Trophoblast cell (in vitro differentiated cells and primary cell): ENCODE data around the gene NKX2-8.

Experiments used
- DNase-seq, 2 donors: peaks; one replicate each; pipeline ENCODE4 v3.0.0-alpha.2; 2016
- H2AFZ ChIP-seq: 2 replicates; pipeline ENCODE4 v1.6.1; 2013; ENCODE audit warnings: low read length, moderate library complexity, mild to moderate bottlenecking; ENCODE audit not compliant: insufficient read depth, poor library complexity
- H2AK5ac ChIP-seq: 2 replicates; pipeline ENCODE4 v1.6.1; 2013; ENCODE audit warnings: mild to moderate bottlenecking, low read length
- H2BK120ac ChIP-seq: 2 replicates; pipeline ENCODE4 v1.6.1; 2013; ENCODE audit warnings: low read length, mild to moderate bottlenecking, moderate library complexity; ENCODE audit not compliant: insufficient read depth, poor library complexity
- H2BK12ac ChIP-seq: 2 replicates; pipeline ENCODE4 v1.6.1; 2013; ENCODE audit warnings: mild to moderate bottlenecking, low read length, moderate library complexity
- H2BK5ac ChIP-seq: 2 replicates; pipeline ENCODE4 v1.6.1; 2013; ENCODE audit warnings: low read length, low read depth, moderate library complexity, mild to moderate bottlenecking; ENCODE audit not compliant: poor library complexity
- H3K14ac ChIP-seq: 2 replicates; pipeline ENCODE4 v1.6.1; 2013; ENCODE audit warnings: mild to moderate bottlenecking, low read length
- H3K18ac ChIP-seq: 2 replicates; pipeline ENCODE4 v1.6.1; 2013; ENCODE audit warnings: mild to moderate bottlenecking, low read length
- H3K23ac ChIP-seq: 2 replicates; pipeline ENCODE4 v1.6.1; 2013; ENCODE audit warnings: low read length
- H3K27ac ChIP-seq: 2 replicates; pipeline ENCODE4 v1.5.1; 2013; ENCODE audit warnings: low read depth, mild to moderate bottlenecking, inconsistent platforms, low read length, moderate library complexity
- H3K27me3 ChIP-seq: 2 replicates; pipeline ENCODE4 v1.6.1; 2013; ENCODE audit warnings: inconsistent platforms, mild to moderate bottlenecking, low read length, moderate library complexity; ENCODE audit not compliant: insufficient read depth
- H3K36me3 ChIP-seq, 2 experiments: 1 replicate in 1 of 2; 2 replicates in 1 of 2; pipeline ENCODE4 v1.6.1; 2013; ENCODE audit warnings: low read length in 2 of 2, mild to moderate bottlenecking in 2 of 2, moderate library complexity in 1 of 2; ENCODE audit not compliant: insufficient read depth in 2 of 2, control insufficient read depth in 1 of 2
- H3K4ac ChIP-seq: 2 replicates; pipeline ENCODE4 v1.6.1; 2013; ENCODE audit warnings: low read depth, mild to moderate bottlenecking, low read length, moderate library complexity
- H3K4me1 ChIP-seq, 2 experiments: 1 replicate in 1 of 2; 2 replicates in 1 of 2; pipeline ENCODE4 v1.6.1; 2013; ENCODE audit warnings: low read length in 2 of 2, mild to moderate bottlenecking in 2 of 2, moderate library complexity in 1 of 2; ENCODE audit not compliant: insufficient read depth in 2 of 2, control insufficient read depth in 1 of 2
- H3K4me2 ChIP-seq: 2 replicates; pipeline ENCODE4 v1.6.1; 2013; ENCODE audit warnings: inconsistent platforms, mild to moderate bottlenecking, low read length, moderate library complexity
- H3K4me3 ChIP-seq: 2 replicates; pipeline ENCODE4 v1.5.1; 2013; ENCODE audit warnings: mild to moderate bottlenecking, low read depth, low read length, inconsistent platforms
- H3K79me1 ChIP-seq: one replicate; pipeline ENCODE4 v1.6.1; 2013; ENCODE audit warnings: low read length
- H3K79me2 ChIP-seq: 2 replicates; pipeline ENCODE4 v1.6.1; 2013; ENCODE audit warnings: low read length, mild to moderate bottlenecking; ENCODE audit not compliant: control insufficient read depth, insufficient read depth, poor library complexity
- H3K9ac ChIP-seq: 2 replicates; pipeline ENCODE4 v1.6.1; 2013; ENCODE audit warnings: mild to moderate bottlenecking, low read length
- H3K9me3 ChIP-seq: 2 replicates; pipeline ENCODE4 v1.6.1; 2013; ENCODE audit warnings: low read depth, mild to moderate bottlenecking, control low read depth, inconsistent platforms, low read length; ENCODE audit not compliant: insufficient read depth
- H4K12ac ChIP-seq: 2 replicates; pipeline ENCODE4 v1.6.1; 2013; ENCODE audit warnings: low read depth, mild to moderate bottlenecking, low read length, moderate library complexity
- H4K8ac ChIP-seq: 2 replicates; pipeline ENCODE4 v1.6.1; 2013; ENCODE audit warnings: low read depth, mild to moderate bottlenecking, low read length, moderate library complexity
- H4K91ac ChIP-seq: one replicate; pipeline ENCODE4 v1.6.1; 2013; ENCODE audit warnings: low read depth, mild to moderate bottlenecking, low read length, moderate library complexity
- WGBS: extraction: QIAGEN DNeasy Blood & Tissue Kit; methylation state at CpG from one replicate; pipeline ENCODE4 v1.1.7; 2013; ENCODE audit warnings: missing lambda C conversion rate; ENCODE audit not compliant: insufficient read length, insufficient coverage; ENCODE audit errors: extremely low coverage; 5-methylcytosine and 5-hydroxymethylcytosine counted together

Gene NKX2-8

DNA sequence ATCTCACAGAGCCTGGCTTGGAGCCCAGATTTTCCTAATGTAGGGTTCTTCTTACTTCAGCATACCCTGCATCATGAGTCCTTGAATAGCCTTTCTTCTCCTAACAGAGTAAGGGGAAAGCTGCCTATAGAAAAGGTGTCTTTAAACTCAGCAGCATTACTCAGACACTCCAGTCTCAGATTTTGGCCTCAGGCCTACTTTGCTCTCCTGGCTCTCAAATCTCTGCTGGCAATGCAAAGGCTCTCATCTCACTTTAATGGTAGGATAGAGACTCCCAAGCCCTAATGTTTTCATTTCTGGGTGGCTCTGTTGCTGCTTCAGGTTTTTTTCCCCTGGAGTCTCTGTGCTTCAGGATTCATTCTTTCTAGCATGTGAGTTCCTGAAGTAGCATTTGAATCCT, 9.1 kb upstream of the NKX2-8 start:
- no peaks in the 10 kb centered on the region for H3K9me3 ChIP-seq
- H2BK120ac ChIP-seq, result no peak overlapping the region
- H2AFZ ChIP-seq, result no peak overlapping the region
- no peaks in the 10 kb centered on the region for H3K27me3 ChIP-seq
- H3K4ac ChIP-seq, result no peak overlapping the region
- peaks cover 0 to 4% of the 10 kb centered on the region in 2 experiments for H3K4me1 ChIP-seq
- no peaks in the 10 kb centered on the region for H3K79me2 ChIP-seq
- H3K18ac ChIP-seq, result no peak overlapping the region
- H3K23ac ChIP-seq, result no peak overlapping the region
- H2BK12ac ChIP-seq, result no peak overlapping the region
- no peak overlapping the region for H2BK5ac ChIP-seq
- no peak overlapping the region for H3K4me3 ChIP-seq
- DNase-seq, result no peak
- no peak overlapping the region for H4K91ac ChIP-seq
- no peaks in the 10 kb centered on the region for H3K79me1 ChIP-seq
- no peak overlapping the region for H4K8ac ChIP-seq
- H3K9ac ChIP-seq, result no peak overlapping the region
- no peaks in the 10 kb centered on the region for H3K36me3 ChIP-seq
- H2AK5ac ChIP-seq, result no peak overlapping the region
- no peak overlapping the region for H3K14ac ChIP-seq
- no peak overlapping the region for H3K4me2 ChIP-seq
- no peak overlapping the region for H3K27ac ChIP-seq
- no peak overlapping the region for H4K12ac ChIP-seq

- H3K18ac ChIP-seq, result no peak overlapping the region
- H2BK12ac ChIP-seq, result no peak overlapping the region
- H3K4me2 ChIP-seq, result peak overlapping the region; percentile 38
- H3K27ac ChIP-seq, result no peak overlapping the region
- H2AK5ac ChIP-seq, result no peak overlapping the region
- H3K4ac ChIP-seq, result no peak overlapping the region
- H2BK120ac ChIP-seq, result no peak overlapping the region
- peaks cover 15% of the 10 kb centered on the region for H3K27me3 ChIP-seq
- no peak overlapping the region for H2BK5ac ChIP-seq
- H2AFZ ChIP-seq, result no peak overlapping the region
- H3K14ac ChIP-seq, result no peak overlapping the region
- H3K79me1 ChIP-seq, result no peaks in the 10 kb centered on the region
- H3K4me3 ChIP-seq, result no peak overlapping the region
- H3K4me1 ChIP-seq, result peaks cover 0 to 2% of the 10 kb centered on the region in 2 experiments
- no peaks in the 10 kb centered on the region for H3K79me2 ChIP-seq
- no peak overlapping the region for H4K12ac ChIP-seq
- no peak overlapping the region for H4K8ac ChIP-seq
- DNase-seq, result no peak
- no peaks in the 10 kb centered on the region for H3K9me3 ChIP-seq
- no peak overlapping the region for H3K23ac ChIP-seq
- no CpG with 5 or more reads among the region's 7 CpGs for WGBS
- H3K9ac ChIP-seq, result no peak overlapping the region
- H3K36me3 ChIP-seq, result no peaks in the 10 kb centered on the region
- H4K91ac ChIP-seq, result no peak overlapping the region
Observed at GRCh38 chr14:36588788-36589187, 6.4 kb upstream of the NKX2-8 start.

DNA sequence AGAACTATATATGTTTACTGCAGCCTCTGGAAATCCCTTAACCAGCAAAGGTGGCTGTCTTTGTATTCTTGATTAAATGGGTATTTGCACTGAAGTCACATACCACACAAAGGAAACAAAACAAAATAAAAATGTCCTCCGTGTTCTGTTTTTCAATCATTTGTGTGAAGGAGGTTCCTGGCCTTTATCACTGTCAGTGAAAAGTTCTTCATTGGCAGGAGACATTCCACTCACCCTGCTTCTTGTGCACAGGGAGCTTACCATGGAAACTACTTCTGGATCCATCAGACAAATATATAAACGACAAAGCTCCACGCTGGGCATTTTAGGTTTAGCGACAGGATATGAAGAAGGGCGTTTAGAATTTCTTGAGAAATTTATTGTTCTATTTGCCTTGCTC, 5.7 kb upstream of the NKX2-8 start:
- H3K9me3 ChIP-seq, result peaks cover 2% of the 10 kb centered on the region
- no peak overlapping the region for H3K4me2 ChIP-seq
- no peak overlapping the region for H3K9ac ChIP-seq
- no peaks in the 10 kb centered on the region for H3K36me3 ChIP-seq
- H3K27ac ChIP-seq, result no peak overlapping the region
- no peaks in the 10 kb centered on the region for H3K79me1 ChIP-seq
- H3K27me3 ChIP-seq, result peaks cover 22% of the 10 kb centered on the region
- H2AK5ac ChIP-seq, result no peak overlapping the region
- no peak overlapping the region for H4K91ac ChIP-seq
- H2AFZ ChIP-seq, result no peak overlapping the region
- no peak overlapping the region for H2BK120ac ChIP-seq
- no peak for DNase-seq
- no peak overlapping the region for H3K18ac ChIP-seq
- no peak overlapping the region for H4K8ac ChIP-seq
- no peaks in the 10 kb centered on the region for H3K79me2 ChIP-seq
- H2BK12ac ChIP-seq, result no peak overlapping the region
- H3K4ac ChIP-seq, result no peak overlapping the region
- H3K4me1 ChIP-seq, result peaks cover 0 to 2% of the 10 kb centered on the region in 2 experiments
- no peak overlapping the region for H2BK5ac ChIP-seq
- no peak overlapping the region for H3K14ac ChIP-seq
- H3K23ac ChIP-seq, result no peak overlapping the region
- WGBS, result no CpG with 5 or more reads among the region's 5 CpGs
- H4K12ac ChIP-seq, result no peak overlapping the region
- H3K4me3 ChIP-seq, result no peak overlapping the region

GRCh38 chr14:36585100-36585499, 2.7 kb upstream of the NKX2-8 start:
- no peak overlapping the region for H2AK5ac ChIP-seq
- H2BK120ac ChIP-seq, result no peak overlapping the region
- no peak for DNase-seq
- H2BK12ac ChIP-seq, result no peak overlapping the region
- H3K14ac ChIP-seq, result no peak overlapping the region
- H3K9ac ChIP-seq, result no peak overlapping the region
- no peaks in the 10 kb centered on the region for H3K79me1 ChIP-seq
- H2BK5ac ChIP-seq, result no peak overlapping the region
- H3K4me3 ChIP-seq, result no peak overlapping the region
- peaks cover 48% of the 10 kb centered on the region for H3K27me3 ChIP-seq
- no peak overlapping the region for H3K27ac ChIP-seq
- H2AFZ ChIP-seq, result no peak overlapping the region
- no CpG with 5 or more reads among the region's 5 CpGs for WGBS
- no peaks in the 10 kb centered on the region for H3K36me3 ChIP-seq
- no peak overlapping the region for H4K8ac ChIP-seq
- no peak overlapping the region for H3K23ac ChIP-seq
- no peaks in the 10 kb centered on the region for H3K79me2 ChIP-seq
- no peak overlapping the region for H3K4me2 ChIP-seq
- H3K4me1 ChIP-seq, result peaks cover 12 to 17% of the 10 kb centered on the region in 2 experiments
- no peak overlapping the region for H3K4ac ChIP-seq
- peaks cover 6% of the 10 kb centered on the region for H3K9me3 ChIP-seq
- no peak overlapping the region for H3K18ac ChIP-seq
- no peak overlapping the region for H4K91ac ChIP-seq
- no peak overlapping the region for H4K12ac ChIP-seq
